H9 (cell line): ENCODE results near the gene TTC39A. TPM values are rescaled to one million over a fixed set of nuclear protein-coding genes. Genes with fewer than 3 reads are reported as not detected.

Experiments
- DNase-seq: peaks from one replicate; pipeline ENCODE4 v3.0.0-alpha.2; 2017
- H2AFZ ChIP-seq: one replicate; pipeline ENCODE4 v1.6.1; 2013; ENCODE audit warnings: mild to moderate bottlenecking, low read length, control low read depth, moderate library complexity
- H2AK5ac ChIP-seq: 2 replicates; pipeline ENCODE4 v1.6.1; 2013; ENCODE audit warnings: low read length, control low read depth, mixed read lengths; ENCODE audit not compliant: insufficient read length
- H2BK120ac ChIP-seq: one replicate; pipeline ENCODE4 v1.6.1; 2013; ENCODE audit warnings: low read depth, mild to moderate bottlenecking, low read length, control low read depth, inconsistent platforms; ENCODE audit not compliant: poor library complexity, severe bottlenecking
- H2BK12ac ChIP-seq: 2 replicates; pipeline ENCODE4 v1.6.1; 2013; ENCODE audit warnings: low read length, control low read depth, mixed read lengths, low read depth; ENCODE audit not compliant: insufficient read length
- H2BK15ac ChIP-seq: 2 replicates; pipeline ENCODE4 v1.6.1; 2013; ENCODE audit warnings: low read depth, low read length, control low read depth
- H2BK20ac ChIP-seq: one replicate; pipeline ENCODE4 v1.6.1; 2013; ENCODE audit warnings: low read depth, mild to moderate bottlenecking, low read length, control low read depth, inconsistent platforms; ENCODE audit not compliant: poor library complexity, severe bottlenecking
- H2BK5ac ChIP-seq: 2 replicates; pipeline ENCODE4 v1.6.1; 2013; ENCODE audit warnings: low read length, control low read depth, mixed read lengths; ENCODE audit not compliant: insufficient read length
- H3K14ac ChIP-seq: 2 replicates; pipeline ENCODE4 v1.6.1; 2013; ENCODE audit warnings: low read length, control low read depth; ENCODE audit not compliant: insufficient read depth
- H3K18ac ChIP-seq: 2 replicates; pipeline ENCODE4 v1.6.1; 2013; ENCODE audit warnings: low read depth, mild to moderate bottlenecking, mixed read lengths, low read length, control low read depth; ENCODE audit not compliant: insufficient read length
- H3K23ac ChIP-seq: 2 replicates; pipeline ENCODE4 v1.6.1; 2013; ENCODE audit warnings: low read length, control low read depth, mixed read lengths, low read depth; ENCODE audit not compliant: insufficient read length
- H3K23me2 ChIP-seq: 2 replicates; pipeline ENCODE4 v1.6.1; 2013; ENCODE audit warnings: low read depth, mild to moderate bottlenecking, mixed read lengths, low read length, control low read depth; ENCODE audit not compliant: insufficient read length, poor library complexity, severe bottlenecking
- H3K27ac ChIP-seq: 2 replicates; pipeline ENCODE4 v1.5.1; 2013; ENCODE audit warnings: low read length, control low read depth, mixed read lengths, low read depth; ENCODE audit not compliant: insufficient read length
- H3K27me3 ChIP-seq: 2 replicates; pipeline ENCODE4 v1.6.1; 2013; ENCODE audit warnings: low read length, control low read depth, inconsistent platforms; ENCODE audit not compliant: insufficient read depth
- H3K4ac ChIP-seq: 2 replicates; pipeline ENCODE4 v1.6.1; 2013; ENCODE audit warnings: low read depth, mild to moderate bottlenecking, control low read depth, inconsistent platforms, low read length, moderate library complexity
- H3K4me1 ChIP-seq: 2 replicates; pipeline ENCODE4 v1.6.1; 2013; ENCODE audit warnings: low read length, control low read depth, inconsistent platforms; ENCODE audit not compliant: insufficient read depth
- H3K4me2 ChIP-seq: 2 replicates; pipeline ENCODE4 v1.6.1; 2013; ENCODE audit warnings: low read length, control low read depth, mixed read lengths; ENCODE audit not compliant: insufficient read length, insufficient read depth
- H3K56ac ChIP-seq: 2 replicates; pipeline ENCODE4 v1.6.1; 2013; ENCODE audit warnings: low read depth, mild to moderate bottlenecking, mixed read lengths, low read length, control low read depth; ENCODE audit not compliant: insufficient read length
- H3K79me1 ChIP-seq: 2 replicates; pipeline ENCODE4 v1.6.1; 2013; ENCODE audit warnings: low read depth, mild to moderate bottlenecking, moderate library complexity, low read length, control low read depth, inconsistent platforms; ENCODE audit not compliant: insufficient read depth, poor library complexity, severe bottlenecking
- H3K79me2 ChIP-seq: 2 replicates; pipeline ENCODE4 v1.6.1; 2013; ENCODE audit warnings: low read length, control low read depth, inconsistent platforms; ENCODE audit not compliant: insufficient read depth
- H3K9ac ChIP-seq: 2 replicates; pipeline ENCODE4 v1.6.1; 2013; ENCODE audit warnings: low read length, control low read depth, mixed read lengths; ENCODE audit not compliant: insufficient read length; ENCODE audit errors: extremely low read depth
- H3K9me3 ChIP-seq: one replicate; pipeline ENCODE4 v1.6.1; 2013; ENCODE audit warnings: low read depth, low read length, inconsistent platforms; ENCODE audit not compliant: control insufficient read depth
- H3T11ph ChIP-seq: one replicate; pipeline ENCODE4 v1.6.1; 2013; ENCODE audit warnings: mild to moderate bottlenecking, low read length, control low read depth, inconsistent platforms
- H4K20me1 ChIP-seq: one replicate; pipeline ENCODE4 v1.6.1; 2013; ENCODE audit not compliant: control insufficient read depth, insufficient read length, insufficient read depth
- H4K5ac ChIP-seq: 2 replicates; pipeline ENCODE4 v1.6.1; 2013; ENCODE audit warnings: low read depth, mild to moderate bottlenecking, mixed read lengths, low read length, control low read depth; ENCODE audit not compliant: insufficient read length
- H4K8ac ChIP-seq: replicated peaks from 2 replicates; pipeline ENCODE4 v1.6.1; 2013; ENCODE audit warnings: low read length, control low read depth, mixed read lengths, low read depth; ENCODE audit not compliant: insufficient read length
- H4K91ac ChIP-seq: 2 replicates; pipeline ENCODE4 v1.6.1; 2013; ENCODE audit warnings: low read depth, mild to moderate bottlenecking, moderate library complexity, mixed read lengths, low read length, control low read depth; ENCODE audit not compliant: insufficient read length
- H3K27ac Mint-ChIP-seq, 3 experiments: 2 replicates in 2 of 3; 3 replicates in 1 of 3; pipeline ENCODE4 v1.8.0; 2020 to 2021; ENCODE audit warnings: mixed read lengths in 3 of 3, mild to moderate bottlenecking in 1 of 3, moderate library complexity in 1 of 3
- H3K27me3 Mint-ChIP-seq: 2 replicates; pipeline ENCODE4 v1.8.0; 2021; ENCODE audit warnings: low read depth, mild to moderate bottlenecking, moderate library complexity, mixed read lengths
- H3K36me3 Mint-ChIP-seq, 3 experiments: 2 replicates in 2 of 3; 3 replicates in 1 of 3; pipeline ENCODE4 v1.8.0; 2020 to 2021; ENCODE audit warnings: low read depth in 3 of 3, mixed read lengths in 3 of 3; ENCODE audit not compliant: insufficient read depth in 1 of 3
- H3K4me1 Mint-ChIP-seq, 2 experiments: 2 replicates each; pipeline ENCODE4 v1.8.0; 2020; ENCODE audit warnings: mixed read lengths in 2 of 2
- H3K4me3 Mint-ChIP-seq, 2 experiments: 2 replicates in 1 of 2; 3 replicates in 1 of 2; pipeline ENCODE4 v1.8.0; 2020 to 2021; ENCODE audit warnings: mild to moderate bottlenecking in 2 of 2, mixed read lengths in 2 of 2, moderate library complexity in 1 of 2
- H3K9me3 Mint-ChIP-seq, 2 experiments: 2 replicates in 1 of 2; 3 replicates in 1 of 2; pipeline ENCODE4 v1.8.0; 2020; ENCODE audit warnings: mild to moderate bottlenecking in 2 of 2, mixed read lengths in 2 of 2, moderate library complexity in 1 of 2
- CTCF ChIP-seq: fragments of 200-600 bp; sonication (generic); conservative IDR thresholded peaks from 3 replicates; pipeline ENCODE4 v1.8.0; 2021; ENCODE audit warnings: antibody characterized with exemption, mild to moderate bottlenecking
- WGBS: extraction: QIAGEN DNeasy Blood & Tissue Kit; methylation state at CpG from one replicate; pipeline ENCODE4 v1.1.7; 2013; ENCODE audit warnings: missing lambda C conversion rate, low lambda C conversion rate, mixed read lengths; ENCODE audit not compliant: insufficient read length; ENCODE audit errors: extremely low coverage; 5-methylcytosine and 5-hydroxymethylcytosine counted together
- total RNA-seq: library from RNA; stranded (reverse); gene quantifications from 2 replicates; pipeline ENCODE4 v1.2.1, GENCODE V29; 2021

Gene TTC39A
- total RNA-seq, 1 experiment from 2014 or later = 7.7 TPM

GRCh38 chr1:51326839-51327238, 3.5 kb downstream of the TTC39A start:
- Histone ChIP-seq H3K79me2 (no peaks in the 10 kb centered on the region), H2BK5ac (no peak overlapping the region), H4K5ac (no peak overlapping the region), H3K4me2 (no peak overlapping the region), H2BK15ac (no peak overlapping the region), H3K27ac (no peak overlapping the region), H2BK120ac (no peak overlapping the region), H3K23me2 (peaks cover 6% of the 10 kb centered on the region), H2AK5ac (no peak overlapping the region), H3K27me3 (no peaks in the 10 kb centered on the region; the same call in 1 of the 2 replicates), H3K9me3 (no peaks in the 10 kb centered on the region), H3K9ac (no peak overlapping the region), H3K79me1 (no peaks in the 10 kb centered on the region), H3K14ac (no peak overlapping the region), H3K4me1 (peaks cover 3% of the 10 kb centered on the region; the same call in 1 of the 2 replicates), H3K56ac (no peak overlapping the region), H3T11ph (no peak overlapping the region), H2AFZ (no peak overlapping the region), H3K18ac (no peak overlapping the region), H3K23ac (no peak overlapping the region), H2BK20ac (no peak overlapping the region), H4K8ac (no peak overlapping the region), H3K4ac (no peak overlapping the region), H4K91ac (no peak overlapping the region), H2BK12ac (no peak overlapping the region), H4K20me1 (no peaks in the 10 kb centered on the region)
- WGBS = no CpG with 5 or more reads among the region's 8 CpGs
- peaks cover 24% of the 10 kb centered on the region for H3K27me3 Mint-ChIP-seq
- H3K36me3 Mint-ChIP-seq = no peaks in the 10 kb centered on the region
- peak overlapping the region in 1 of 3 experiments; percentile 57; a peak in 1 of 7 replicates for H3K27ac Mint-ChIP-seq
- no peak overlapping the region for H3K4me3 Mint-ChIP-seq
- peaks cover 25 to 39% of the 10 kb centered on the region in 2 experiments for H3K4me1 Mint-ChIP-seq
- no peak for DNase-seq
- TF ChIP-seq CTCF = no peak
- H3K9me3 Mint-ChIP-seq = no peaks in the 10 kb centered on the region
